GM12878 (cell line): ENCODE data around the gene ZSCAN25.

Experiments
- CTCF ChIP-seq, 3 experiments: IDR thresholded peaks in 2 of 3; conservative IDR thresholded peaks in 1 of 3; 2 replicates each; pipeline ENCODE4 v1.5.1; 2011; ENCODE audit warnings: low read depth in 3 of 3, low read length in 3 of 3, mild to moderate bottlenecking in 3 of 3, control low read depth in 2 of 3, moderate library complexity in 2 of 3, inconsistent platforms in 1 of 3, mixed read lengths in 1 of 3; ENCODE audit not compliant: control insufficient read depth in 2 of 3, insufficient read depth in 1 of 3; ENCODE audit errors: extremely low read depth in 1 of 3
- CUX1 ChIP-seq: IDR thresholded peaks from 2 replicates; pipeline ENCODE4 v1.6.1; 2012; ENCODE audit warnings: improper control_type of control experiment, low read depth, low read length; ENCODE audit not compliant: insufficient replicate concordance
- E2F4 ChIP-seq: IDR thresholded peaks from 2 replicates; pipeline ENCODE4 v1.6.1; 2012; ENCODE audit warnings: low read depth, low read length, improper control_type of control experiment
- FOXM1 ChIP-seq: IDR thresholded peaks from 2 replicates; pipeline ENCODE4 v1.6.1; 2012; ENCODE audit warnings: low read depth, mild to moderate bottlenecking, inconsistent platforms, low read length, moderate library complexity
- NR2C1 ChIP-seq: fragments of 450-650 bp; IDR thresholded peaks from 2 replicates; pipeline ENCODE4 v1.6.1; 2017; ENCODE audit warnings: antibody characterized with exemption, mild to moderate bottlenecking, moderate library complexity
- NR2C2 ChIP-seq: IDR thresholded peaks from 2 replicates; pipeline ENCODE4 v1.6.1; 2011; ENCODE audit warnings: borderline replicate concordance, low read depth; ENCODE audit not compliant: control insufficient read depth, insufficient read length
- NR2F1 ChIP-seq: fragments of 450-650 bp; conservative IDR thresholded peaks from 2 replicates; pipeline ENCODE4 v1.6.1; 2017; ENCODE audit warnings: mild to moderate bottlenecking
- POLR2AphosphoS5 ChIP-seq: IDR thresholded peaks from 2 replicates; pipeline ENCODE4 v1.6.1; 2011; ENCODE audit warnings: mild to moderate bottlenecking, low read length, inconsistent platforms
- RCOR1 ChIP-seq: conservative IDR thresholded peaks from 2 replicates; pipeline ENCODE4 v1.6.1; 2012; ENCODE audit warnings: low read depth, low read length, improper control_type of control experiment
- REST ChIP-seq: IDR thresholded peaks from 2 replicates; pipeline ENCODE4 v1.6.1; 2012; ENCODE audit warnings: mild to moderate bottlenecking, low read depth, low read length
- SRF ChIP-seq, 2 experiments: IDR thresholded peaks; 2 replicates each; pipeline ENCODE4 v1.6.1; 2011; ENCODE audit warnings: low read depth in 2 of 2, low read length in 2 of 2, mild to moderate bottlenecking in 1 of 2, moderate library complexity in 1 of 2
- TAF1 ChIP-seq: IDR thresholded peaks from 2 replicates; pipeline ENCODE4 v1.6.1; 2011; ENCODE audit warnings: mild to moderate bottlenecking, low read depth, low read length, borderline replicate concordance
- USF1 ChIP-seq: IDR thresholded peaks from 2 replicates; pipeline ENCODE4 v1.6.1; 2011; ENCODE audit warnings: borderline replicate concordance, low read depth, mild to moderate bottlenecking, moderate library complexity, mixed read lengths, low read length; ENCODE audit not compliant: insufficient read depth; ENCODE audit errors: extremely low read length

- TF ChIP-seq E2F4 (no peak), FOXM1 (no peak), SRF (IDR thresholded peaks at IDR 0.05; ENCODE audit: low read depth in 2 of 2, low read length in 2 of 2) (no peak), CUX1 (no peak), NR2C2 (no peak), POLR2AphosphoS5 (no peak), RCOR1 (no peak), NR2F1 (no peak), CTCF (IDR thresholded peaks at IDR 0.05 in 2 of 3, conservative IDR thresholded peaks at IDR 0.05 in 1 of 3; ENCODE audit: control insufficient read depth in 2 of 3, extremely low read depth in 1 of 3, insufficient read depth in 1 of 3, low read depth in 3 of 3, low read length in 3 of 3) (no peak), NR2C1 (no peak), USF1 (no peak), TAF1 (no peak), REST (no peak)
Observed at GRCh38 chr7:99643464-99643863, 26.7 kb downstream of the ZSCAN25 start.
